Lower lobe of right lung (tissue), 2 donors: ENCODE results near the gene GRIA1. TPM values are rescaled to one million over a fixed set of nuclear protein-coding genes. Genes with fewer than 3 reads are reported as not detected.

Source experiments
- ATAC-seq, 2 donors: fragments of 200-7000 bp; cut with Tn5 transposase; one replicate each; pipeline ENCODE4 v1.9.1; 2020 to 2022; ENCODE audit warnings: mild to moderate bottlenecking in 2 of 2, moderate library complexity in 2 of 2
- DNase-seq: peaks from one replicate; pipeline ENCODE4 v3.0.0-alpha.2; 2020
- H3K27ac ChIP-seq: fragments of 200-600 bp; one replicate; pipeline ENCODE4 v1.8.0; 2022
- H3K27me3 ChIP-seq: fragments of 200-600 bp; one replicate; pipeline ENCODE4 v1.8.0; 2022; ENCODE audit warnings: low read depth
- H3K36me3 ChIP-seq: fragments of 200-600 bp; one replicate; pipeline ENCODE4 v1.8.0; 2022; ENCODE audit warnings: mild to moderate bottlenecking
- H3K4me1 ChIP-seq: fragments of 200-600 bp; one replicate; pipeline ENCODE4 v1.8.0; 2022
- H3K4me3 ChIP-seq: fragments of 200-600 bp; one replicate; pipeline ENCODE4 v1.8.0; 2022; ENCODE audit warnings: mild to moderate bottlenecking
- H3K9me3 ChIP-seq: fragments of 200-600 bp; one replicate; pipeline ENCODE4 v1.8.0; 2022
- CTCF ChIP-seq: fragments of 200-600 bp; IDR thresholded peaks from one replicate; pipeline ENCODE4 v1.8.0; 2022; ENCODE audit warnings: antibody characterized with exemption, mild to moderate bottlenecking
- intact Hi-C: fragments of 100-400 bp; cut with DNase I; formaldehyde crosslinking; loops from one replicate; pipeline ENCODE4 v1.11.0; 2022
- total RNA-seq: library from RNA; stranded (reverse); fragmentation: NEBNext Ultra II Directional; extraction: Animal tissue kit (Norgen Biotek cat#: 25700); gene quantifications from one replicate; pipeline ENCODE4 v1.2.1, GENCODE V29; 2021
- donor health status: DM: no; HTN: yes; CAD: no; lungs with severe emphysema.

Gene GRIA1
- total RNA-seq, 1 donor from 2014 or later = 10.3 TPM

- no peak for ATAC-seq
- Histone ChIP-seq H3K9me3 (no peaks in the 10 kb centered on the region), H3K4me3 (no peak overlapping the region), H3K36me3 (no peaks in the 10 kb centered on the region), H3K27me3 (no peaks in the 10 kb centered on the region), H3K27ac (no peak overlapping the region), H3K4me1 (no peaks in the 10 kb centered on the region)
- TF ChIP-seq CTCF = no peak
- DNase-seq = no peak
- intact Hi-C loops = no loop called here
These were observed 164.2 kb downstream of the GRIA1 start for GRCh38 chr5:153654504-153655200.

- Histone ChIP-seq H3K27me3 (no peaks in the 10 kb centered on the region), H3K27ac (no peak overlapping the region), H3K9me3 (no peaks in the 10 kb centered on the region), H3K36me3 (no peaks in the 10 kb centered on the region), H3K4me1 (no peaks in the 10 kb centered on the region), H3K4me3 (no peak overlapping the region)
- ATAC-seq (no peak), DNase-seq (no peak)
- intact Hi-C loops = no loop called here
- TF ChIP-seq CTCF = no peak
These were observed 164.7 kb downstream of the GRIA1 start for GRCh38 chr5:153655201-153655510.

GRCh38 chr5:153658149-153658548 is 167.7 kb downstream of the GRIA1 start:
- no peak for TF ChIP-seq CTCF
- Histone ChIP-seq H3K9me3 (no peaks in the 10 kb centered on the region), H3K4me1 (no peaks in the 10 kb centered on the region), H3K4me3 (no peak overlapping the region), H3K27ac (no peak overlapping the region), H3K27me3 (no peaks in the 10 kb centered on the region), H3K36me3 (no peaks in the 10 kb centered on the region)
- ATAC-seq (no peak), DNase-seq (no peak)
- intact Hi-C loops = no loop called here

GRCh38 chr5:153658606-153659005 is 168.1 kb downstream of the GRIA1 start:
- no peak for ATAC-seq
- no peak for DNase-seq
- Histone ChIP-seq H3K36me3 (no peaks in the 10 kb centered on the region), H3K9me3 (no peaks in the 10 kb centered on the region), H3K4me3 (no peak overlapping the region), H3K27ac (no peak overlapping the region), H3K4me1 (no peaks in the 10 kb centered on the region), H3K27me3 (no peaks in the 10 kb centered on the region)
- intact Hi-C loops = no loop called here
- TF ChIP-seq CTCF = no peak

- ATAC-seq = no peak
- intact Hi-C loops = no loop called here
These were observed 168.7 kb downstream of the GRIA1 start for GRCh38 chr5:153659039-153659736.

More at GRCh38 chr5:153659039-153659736, 168.7 kb downstream of the GRIA1 start:
- Histone ChIP-seq H3K27ac (no peak overlapping the region), H3K4me3 (no peak overlapping the region), H3K4me1 (no peaks in the 10 kb centered on the region), H3K27me3 (no peaks in the 10 kb centered on the region), H3K9me3 (no peaks in the 10 kb centered on the region), H3K36me3 (no peaks in the 10 kb centered on the region)
- no peak for DNase-seq
- no peak for TF ChIP-seq CTCF
